HUDEP-2 (cell line): ENCODE measurements around the gene ZFR2.
"Not testable (repeated sequence)": the region's sequence is repeated elsewhere in the genome, so short reads cannot be mapped to it uniquely, and the experiment has no call there.

Source experiments
- DNase-seq, 76 experiments: peaks; one replicate each; lab custom pipeline; 2025; ENCODE audit not compliant: unreplicated experiment in 76 of 76; lab: John Stamatoyannopoulos, UW

ZFR2 gene

GRCh38 chr19:3868770-3869456 lies at the start of gene ZFR2:
Gene ZFR2 (minus strand): TSS chr19:3869038. CDS start chr19:3869017, 21 bp downstream.
- DNase-seq, result peak; percentile 78 to 100 (median 99)

- DNase-seq, result no peak
Measured at GRCh38 chr19:3916033-3916432, 47.2 kb upstream of the ZFR2 start.

- no peak for DNase-seq
Measured at GRCh38 chr19:3914199-3914598, 45.4 kb upstream of the ZFR2 start.

GRCh38 chr19:3910105-3910504 lies 41.3 kb upstream of the ZFR2 start:
- DNase-seq, result no peak

- no peak for DNase-seq
Measured at GRCh38 chr19:3908266-3909054, 39.6 kb upstream of the ZFR2 start.

- DNase-seq, result no peak
Measured at GRCh38 chr19:3907626-3908265, 38.9 kb upstream of the ZFR2 start.

- DNase-seq, result no peak
Measured at GRCh38 chr19:3904233-3904632, 35.4 kb upstream of the ZFR2 start.

- no peak for DNase-seq
Measured at GRCh38 chr19:3902317-3902973, 33.6 kb upstream of the ZFR2 start.

GRCh38 chr19:3899531-3900294 lies 30.9 kb upstream of the ZFR2 start:
- DNase-seq, result no peak

- no peak for DNase-seq
Measured at GRCh38 chr19:3898426-3898825, 29.6 kb upstream of the ZFR2 start.

- DNase-seq, result no peak
Measured at GRCh38 chr19:3897936-3898335, 29.1 kb upstream of the ZFR2 start.

- DNase-seq, result no peak
Measured at GRCh38 chr19:3895788-3896187, 26.9 kb upstream of the ZFR2 start.

- DNase-seq, result not testable (repeated sequence)
Measured at GRCh38 chr19:3894959-3895358, 26.1 kb upstream of the ZFR2 start.

GRCh38 chr19:3893509-3894179 lies 24.8 kb upstream of the ZFR2 start:
- no peak for DNase-seq

GRCh38 chr19:3890591-3890990 lies 21.8 kb upstream of the ZFR2 start:
- no peak for DNase-seq

- DNase-seq, result no peak
Measured at GRCh38 chr19:3882041-3882384, 13.2 kb upstream of the ZFR2 start.

GRCh38 chr19:3881272-3882040 lies 12.6 kb upstream of the ZFR2 start:
- no peak for DNase-seq

GRCh38 chr19:3880471-3881271 lies 11.8 kb upstream of the ZFR2 start, which contains the start of gene ATCAY:
Gene ATCAY (plus strand): TSS chr19:3880685. CDS start chr19:3885768, 5,083 bp downstream.
- no peak for DNase-seq
